ENCODE measurements around the gene ZNF318.
A peak's percentile ranks its signal among the peaks of the same experiment; 100 is the strongest.
"Not testable (repeated sequence)": the region's sequence is repeated elsewhere in the genome, so short reads cannot be mapped to it uniquely, and the experiment has no call there.

ZNF318 gene

DNA sequence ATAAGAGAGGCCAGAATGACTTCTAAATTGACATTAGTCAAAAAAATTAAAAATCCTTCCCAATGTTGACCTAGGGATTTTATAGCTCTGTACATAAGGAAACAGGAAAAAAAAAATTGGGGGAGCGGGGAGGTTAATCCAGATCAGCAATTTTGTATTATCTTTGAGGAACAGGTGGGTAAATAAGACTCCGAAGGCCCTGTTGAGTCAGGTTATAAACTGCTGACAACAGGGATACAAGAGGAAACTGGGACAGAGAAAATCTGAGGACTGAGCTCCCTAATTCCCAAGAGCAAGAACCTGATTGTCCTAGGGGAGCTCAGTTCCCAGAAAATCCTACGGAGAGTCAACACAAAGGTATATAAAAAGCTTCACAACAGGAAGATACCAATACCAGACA, 34.0 kb downstream of the ZNF318 start:
- DNase-seq: no peak

GRCh38 chr6:43334466-43335095, 34.9 kb downstream of the ZNF318 start:
- peak; percentile 36 to 70 (median 50) for DNase-seq

- peak; percentile 13 to 73 (median 48) for DNase-seq
These were observed 37.6 kb downstream of the ZNF318 start for GRCh38 chr6:43331891-43332290.

DNA sequence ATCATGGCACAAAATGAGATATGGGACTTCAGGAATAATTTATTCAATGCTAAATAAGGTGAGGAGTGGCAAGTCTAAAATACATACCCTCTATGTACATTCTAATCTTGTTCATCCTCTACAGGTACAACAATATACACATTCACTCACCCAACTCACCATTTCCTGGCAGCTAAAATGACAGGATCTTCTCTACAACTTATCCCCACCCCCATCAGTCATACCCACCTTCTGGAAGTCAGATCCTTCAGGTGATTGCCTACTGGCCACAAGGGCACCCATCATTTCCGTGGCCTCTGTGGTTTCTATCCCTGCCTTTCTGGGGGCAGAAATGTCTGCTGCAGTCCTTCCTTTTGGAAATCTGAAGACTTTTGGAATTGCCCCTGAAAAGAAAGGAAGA, 38.0 kb downstream of the ZNF318 start:
- no peak for DNase-seq

- DNase-seq: no peak
These were observed 40.9 kb downstream of the ZNF318 start for GRCh38 chr6:43328528-43328927.

- no peak for DNase-seq
These were observed 43.6 kb downstream of the ZNF318 start for GRCh38 chr6:43325876-43326275.

- peak; percentile 21 to 56 (median 38) for DNase-seq
These were observed 51.4 kb downstream of the ZNF318 start for GRCh38 chr6:43318011-43318410.

DNA sequence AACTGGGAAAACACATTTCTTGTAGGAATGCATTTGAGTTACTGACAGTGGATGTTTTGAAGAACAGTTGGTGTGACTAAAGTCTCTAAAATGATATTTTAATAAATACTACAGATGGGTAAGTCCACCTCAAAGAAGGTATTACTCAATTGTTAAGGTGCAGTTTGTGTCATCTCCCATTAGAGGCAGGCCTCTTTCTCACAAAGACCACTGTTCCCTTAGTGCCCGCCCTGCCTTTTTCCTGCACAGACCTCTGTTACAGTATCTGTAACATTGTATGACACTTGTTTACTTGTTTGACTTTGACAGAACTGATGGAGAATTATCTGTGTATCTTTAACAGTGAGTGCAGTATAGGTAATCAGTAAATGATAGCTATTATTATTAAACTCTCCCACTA, 55.6 kb downstream of the ZNF318 start:
- no peak for DNase-seq

DNA sequence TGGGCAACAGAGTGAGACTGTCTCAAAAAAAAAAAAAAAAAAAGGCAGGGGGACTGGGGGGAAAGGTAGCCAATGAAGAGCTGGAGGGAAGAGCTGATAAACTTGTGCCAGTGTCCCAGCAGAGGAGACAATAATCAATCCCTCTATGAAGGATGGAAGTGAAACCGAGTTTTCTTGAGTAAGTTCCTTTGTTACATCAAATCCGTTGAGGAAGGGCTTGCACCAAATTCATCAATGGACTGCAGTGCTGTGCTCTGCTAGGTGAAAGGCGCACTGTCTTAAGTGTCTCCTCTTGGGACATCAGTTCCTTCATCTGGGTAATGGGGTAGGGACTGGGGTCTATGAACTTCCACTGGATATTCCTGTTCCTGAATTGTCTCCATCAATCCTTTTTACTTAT, 57.8 kb downstream of the ZNF318 start:
- DNase-seq: peak; percentile 13 to 63 (median 40)

DNA sequence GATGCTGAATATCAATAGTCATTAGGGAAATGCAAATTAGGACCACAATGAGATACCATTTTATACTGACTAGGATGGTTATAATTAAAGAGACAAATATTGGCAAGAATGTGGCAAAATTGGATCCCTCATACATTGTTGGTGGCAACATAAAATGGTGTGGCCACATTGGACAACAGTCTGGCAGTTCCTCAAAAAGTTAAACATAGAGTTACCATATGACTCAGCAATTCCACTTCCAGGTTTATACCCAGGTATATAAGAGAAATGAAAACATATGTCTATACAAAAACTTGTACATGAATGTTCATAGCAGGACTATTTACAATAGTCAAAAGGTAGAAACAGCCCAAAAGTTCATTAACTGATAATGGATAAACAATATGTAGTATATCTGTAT, 58.8 kb downstream of the ZNF318 start:
- DNase-seq: peak in 1 of 4 experiments; percentile 41

DNA sequence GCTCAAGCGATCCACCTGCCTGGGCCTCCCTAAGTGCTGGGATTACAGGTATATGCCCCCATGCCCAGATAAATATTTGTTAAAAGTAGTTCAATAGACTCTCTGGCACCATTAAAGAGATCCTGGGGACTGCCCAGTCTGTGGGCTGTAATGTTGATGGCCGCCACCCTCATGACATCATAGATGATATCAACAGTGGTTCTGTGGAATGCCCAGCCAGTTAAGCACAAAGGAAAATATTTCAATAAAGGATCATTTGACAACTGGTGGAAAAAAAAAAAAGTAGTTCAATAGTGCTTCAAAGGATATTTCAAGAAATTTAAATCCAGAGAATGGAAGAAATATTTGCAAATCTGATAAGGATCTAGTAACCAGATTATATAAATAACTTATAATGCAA, 59.3 kb downstream of the ZNF318 start:
- no peak for DNase-seq

GRCh38 chr6:43308990-43309477, 60.4 kb downstream of the ZNF318 start:
- no peak for DNase-seq

- peak in 2 of 4 experiments; percentile 33 to 49 for DNase-seq
These were observed 61.1 kb downstream of the ZNF318 start, which contains the start of gene CRIP3 for GRCh38 chr6:43308101-43308989. CRIP3 (minus strand) TSS chr6:43308826; CDS start chr6:43308792, 34 bp downstream.

DNA sequence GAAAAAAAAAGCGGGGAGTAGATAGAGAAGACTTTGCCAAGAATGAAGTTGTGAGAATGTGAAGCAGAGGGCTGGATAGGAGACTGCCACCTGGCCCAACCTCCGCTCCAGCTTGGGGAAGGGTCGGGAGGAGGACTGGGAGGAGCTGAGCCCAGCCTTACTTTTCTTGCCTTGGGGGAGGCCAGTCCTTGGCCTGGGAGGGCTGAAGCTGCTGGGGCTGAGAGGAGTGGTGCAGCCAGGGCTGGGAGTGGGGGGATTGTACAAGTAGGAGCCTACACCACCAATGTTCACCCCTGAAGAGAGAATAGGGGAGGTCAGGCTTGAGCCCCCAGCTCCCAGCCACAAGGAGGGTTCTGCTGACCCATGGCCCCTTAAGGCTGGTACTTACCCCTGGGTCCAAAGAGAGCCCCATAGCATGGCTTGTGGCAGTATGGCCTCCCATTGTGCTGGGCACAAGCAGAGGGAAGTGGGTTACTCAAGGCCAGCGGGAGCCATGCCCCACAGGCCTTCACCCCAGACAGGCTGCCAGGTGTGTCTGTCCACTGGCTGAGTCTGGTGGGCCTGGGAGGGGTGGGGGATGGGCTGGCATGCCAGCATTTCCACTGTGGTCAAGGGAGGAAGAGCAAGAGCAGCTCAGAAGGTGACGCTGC, 61.9 kb downstream of the ZNF318 start:
- no peak for DNase-seq

DNA sequence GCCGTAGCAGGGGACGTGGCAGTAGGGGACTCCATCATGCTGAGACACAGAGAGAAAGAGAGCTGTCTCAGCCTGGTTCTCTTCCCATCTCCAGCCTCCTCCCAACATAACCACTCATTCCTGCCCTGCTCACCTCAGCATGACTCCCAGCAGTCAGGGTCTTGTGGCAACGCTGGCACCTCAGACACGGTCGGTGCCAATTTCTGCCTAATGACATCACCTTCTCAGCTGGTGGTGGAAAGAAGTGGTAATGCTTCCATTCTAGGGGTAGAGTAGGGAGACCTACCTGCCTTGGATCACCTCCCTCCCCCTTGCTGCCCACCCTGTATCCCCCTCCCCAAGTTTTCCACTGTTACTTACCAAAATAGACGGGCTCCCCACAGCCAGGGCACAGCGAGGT, 63.4 kb downstream of the ZNF318 start:
- DNase-seq: no peak

GRCh38 chr6:43304882-43305281, 64.6 kb downstream of the ZNF318 start:
- no peak for DNase-seq

- DNase-seq: no peak
These were observed 65.1 kb downstream of the ZNF318 start for GRCh38 chr6:43304361-43304760.

GRCh38 chr6:43303751-43304331, 65.6 kb downstream of the ZNF318 start:
- no peak for DNase-seq

- DNase-seq: not testable (repeated sequence)
These were observed 66.4 kb downstream of the ZNF318 start for GRCh38 chr6:43303006-43303405.

GRCh38 chr6:43302126-43302525, 67.3 kb downstream of the ZNF318 start:
- DNase-seq: no peak

DNA sequence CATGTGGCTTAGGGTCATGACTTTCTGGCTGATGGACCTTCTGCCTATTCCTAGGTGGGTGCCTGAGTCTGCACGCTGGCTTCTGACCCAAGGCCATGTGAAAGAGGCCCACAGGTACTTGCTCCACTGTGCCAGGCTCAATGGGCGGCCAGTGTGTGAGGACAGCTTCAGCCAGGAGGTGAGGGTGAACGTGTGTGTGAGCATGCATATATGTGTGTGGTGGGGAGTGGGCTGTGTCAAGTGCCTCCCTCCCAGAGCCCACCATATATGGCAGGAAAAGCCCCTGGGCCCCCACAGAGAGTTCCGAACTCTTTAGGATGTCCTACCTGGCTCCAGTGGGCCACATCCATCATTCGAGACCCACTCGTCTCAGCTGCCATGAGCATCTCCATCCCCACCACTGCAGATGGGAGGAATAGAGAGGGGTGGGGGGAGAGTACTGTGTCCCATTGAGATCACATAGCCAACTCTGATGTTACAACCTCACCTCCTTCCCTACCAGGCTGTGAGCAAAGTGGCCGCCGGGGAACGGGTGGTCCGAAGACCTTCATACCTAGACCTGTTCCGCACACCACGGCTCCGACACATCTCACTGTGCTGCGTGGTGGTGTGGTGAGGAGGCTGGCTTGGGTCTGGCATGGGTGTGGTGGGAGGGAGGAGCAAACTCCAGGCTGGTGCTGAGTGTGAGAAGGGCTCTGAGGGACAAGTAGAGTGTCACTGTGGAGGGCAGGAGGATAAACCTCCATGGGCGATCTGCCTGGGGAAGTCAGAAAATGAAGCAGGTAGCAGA, 68.2 kb downstream of the ZNF318 start:
- no peak for DNase-seq
